ENCODE results near the gene NUFIP2. TPM values are rescaled to one million over a fixed set of nuclear protein-coding genes. Genes with fewer than 3 reads are reported as not detected.
A peak's percentile ranks its signal among the peaks of the same experiment; 100 is the strongest.

Gene NUFIP2
- total RNA-seq, 2 experiments from 2014 or later: 49.5 to 56.4 TPM

- no peak for TF ChIP-seq CTCF (IDR thresholded peaks at IDR 0.05)
- Mint-ChIP-seq H3K27me3 (no peaks in the 10 kb centered on the region), H3K9me3 (no peaks in the 10 kb centered on the region), H3K4me1 (ENCODE audit: low read depth) (peaks cover 16% of the 10 kb centered on the region), H3K27ac (no peak overlapping the region), H3K4me3 (no peak overlapping the region), H3K36me3 (ENCODE audit: low read depth) (no peaks in the 10 kb centered on the region)
- ATAC-seq: no peak
- DNase-seq: no peak
- ChIA-PET CTCF (no interaction called here), POLR2A (no interaction called here)
- intact Hi-C loops (cut with micrococcal nuclease): loop anchor here (10.0 kb wide), 1 partner anchor 484 kb away; no protein-coding TSS in a partner anchor
These were observed 5.1 kb upstream of the NUFIP2 start for GRCh38 chr17:29299031-29299430.

- ChIA-PET CTCF (interaction anchor here (0.6 kb wide), 1 partner anchor 75 kb away, joined by 3 read pairs; no protein-coding TSS in a partner anchor), POLR2A (no interaction called here)
- no peak for ATAC-seq
- peaks cover 19% of the 10 kb centered on the region for H3K36me3 Mint-ChIP-seq (ENCODE audit: low read depth)
- no peak for TF ChIP-seq CTCF (IDR thresholded peaks at IDR 0.05)
- no peaks in the 10 kb centered on the region for H3K27me3 Mint-ChIP-seq
- peak overlapping the region; percentile 22 for H3K27ac Mint-ChIP-seq
- intact Hi-C loops (cut with micrococcal nuclease): loop anchor here (10.0 kb wide), 1 partner anchor 481 kb away; no protein-coding TSS in a partner anchor
- H3K4me3 Mint-ChIP-seq: peak overlapping the region; percentile 18
- DNase-seq: no peak
- no peaks in the 10 kb centered on the region for H3K9me3 Mint-ChIP-seq
- peaks cover 23% of the 10 kb centered on the region for H3K4me1 Mint-ChIP-seq (ENCODE audit: low read depth)
These were observed 1.5 kb upstream of the NUFIP2 start for GRCh38 chr17:29295420-29295819.

GRCh38 chr17:29294580-29294900 is 592 bp upstream of the NUFIP2 start:
- Mint-ChIP-seq H3K4me1 (ENCODE audit: low read depth) (peaks cover 23% of the 10 kb centered on the region), H3K27me3 (no peaks in the 10 kb centered on the region), H3K27ac (peak overlapping the region; percentile 100), H3K4me3 (peak overlapping the region; percentile 100), H3K36me3 (ENCODE audit: low read depth) (peaks cover 25% of the 10 kb centered on the region), H3K9me3 (no peaks in the 10 kb centered on the region)
- TF ChIP-seq CTCF (IDR thresholded peaks at IDR 0.05): no peak
- DNase-seq (no peak), ATAC-seq (no peak)
- ChIA-PET CTCF (interaction anchor here (0.6 to 1.0 kb wide), 4 partner anchors 75 to 452 kb away, joined by 3 to 4 read pairs (median 4); partner anchors contain the start of gene FAM222B), POLR2A (interaction anchor here (0.7 to 1.3 kb wide), 13 partner anchors 10 to 273 kb away, joined by 3 to 6 read pairs (median 3); partner anchors contain the start of gene TAOK1)
- intact Hi-C loops (cut with micrococcal nuclease): loop anchor here (5.0 to 10.0 kb wide), 2 partner anchors 147 to 480 kb away; no protein-coding TSS in a partner anchor

GRCh38 chr17:29292992-29293889 is 707 bp downstream of the NUFIP2 start:
- ChIA-PET CTCF (interaction anchor here (0.9 to 3.3 kb wide), 10 partner anchors 9 to 169 kb away, joined by 3 to 21 read pairs (median 5); partner anchors contain the start of gene MYO18A), POLR2A (interaction anchor here (0.6 to 2.2 kb wide), 11 partner anchors 14 to 324 kb away, joined by 3 to 12 read pairs (median 4); partner anchors contain the start of gene TAOK1)
- H3K27me3 Mint-ChIP-seq: no peaks in the 10 kb centered on the region
- peak overlapping the region; percentile 100 for H3K27ac Mint-ChIP-seq
- peaks cover 35% of the 10 kb centered on the region for H3K4me1 Mint-ChIP-seq (ENCODE audit: low read depth)
- no peak for TF ChIP-seq CTCF (IDR thresholded peaks at IDR 0.05)
- ATAC-seq (peak; percentile 46), DNase-seq (peak; percentile 82)
- H3K36me3 Mint-ChIP-seq (ENCODE audit: low read depth): peaks cover 36% of the 10 kb centered on the region
- peak overlapping the region; percentile 100 for H3K4me3 Mint-ChIP-seq
- H3K9me3 Mint-ChIP-seq: no peaks in the 10 kb centered on the region
- intact Hi-C loops (cut with micrococcal nuclease): loop anchor here (5.0 to 10.0 kb wide), 2 partner anchors 146 to 478 kb away; no protein-coding TSS in a partner anchor
